Measurements from ENCODE around the gene IGFBP5.

Gene IGFBP5

GRCh38 chr2:216714376-216714775, 19.0 kb upstream of the IGFBP5 start:
- no peak for DNase-seq (ENCODE audit: low read depth in 2 of 2)

- no peak for DNase-seq (ENCODE audit: low read depth in 2 of 2)
These were observed 18.5 kb upstream of the IGFBP5 start for GRCh38 chr2:216713691-216714336.

- DNase-seq (ENCODE audit: low read depth in 2 of 2) = no peak
These were observed 16.0 kb upstream of the IGFBP5 start for GRCh38 chr2:216711348-216711747.

GRCh38 chr2:216710551-216711301, 15.4 kb upstream of the IGFBP5 start:
- DNase-seq (ENCODE audit: low read depth in 2 of 2) = no peak

GRCh38 chr2:216702756-216703155, 7.4 kb upstream of the IGFBP5 start:
- DNase-seq (ENCODE audit: low read depth in 2 of 2) = no peak

GRCh38 chr2:216701544-216701943, 6.2 kb upstream of the IGFBP5 start:
- no peak for DNase-seq (ENCODE audit: low read depth in 2 of 2)

GRCh38 chr2:216700781-216701180, 5.4 kb upstream of the IGFBP5 start:
- no peak for DNase-seq (ENCODE audit: low read depth in 2 of 2)

- DNase-seq (ENCODE audit: low read depth in 2 of 2) = no peak
These were observed 4.8 kb upstream of the IGFBP5 start for GRCh38 chr2:216700088-216700567.

- no peak for DNase-seq (ENCODE audit: low read depth in 2 of 2)
These were observed 3.5 kb upstream of the IGFBP5 start for GRCh38 chr2:216698895-216699294.

- no peak for DNase-seq (ENCODE audit: low read depth in 2 of 2)
These were observed 2.9 kb upstream of the IGFBP5 start for GRCh38 chr2:216698293-216698692.

GRCh38 chr2:216696751-216697560, 1.6 kb upstream of the IGFBP5 start:
- DNase-seq (ENCODE audit: low read depth in 2 of 2) = no peak

GRCh38 chr2:216696321-216696720, 972 bp upstream of the IGFBP5 start:
- no peak for DNase-seq (ENCODE audit: low read depth in 2 of 2)

- no peak for DNase-seq (ENCODE audit: low read depth in 2 of 2)
These were observed 527 bp downstream of the IGFBP5 start for GRCh38 chr2:216694826-216695217.

- DNase-seq (ENCODE audit: low read depth in 2 of 2) = no peak
These were observed 1.1 kb downstream of the IGFBP5 start for GRCh38 chr2:216694082-216694825.

- no peak for DNase-seq (ENCODE audit: low read depth in 2 of 2)
These were observed 1.8 kb downstream of the IGFBP5 start for GRCh38 chr2:216693414-216694080.

GRCh38 chr2:216692636-216693413, 2.5 kb downstream of the IGFBP5 start:
- peak; percentile 42 to 49 for DNase-seq (ENCODE audit: low read depth in 2 of 2)

GRCh38 chr2:216690853-216691741, 4.3 kb downstream of the IGFBP5 start:
- no peak for DNase-seq (ENCODE audit: low read depth in 2 of 2)

- DNase-seq (ENCODE audit: low read depth in 2 of 2) = no peak
These were observed 4.9 kb downstream of the IGFBP5 start for GRCh38 chr2:216690456-216690852.

GRCh38 chr2:216689397-216689796, 6.0 kb downstream of the IGFBP5 start:
- no peak for DNase-seq (ENCODE audit: low read depth in 2 of 2)
